Esophagus (tissue), 2 donors: ENCODE results near the gene TNXB. TPM values are rescaled to one million over a fixed set of nuclear protein-coding genes. Genes with fewer than 3 reads are reported as not detected.
"Not testable (repeated sequence)": the region's sequence is repeated elsewhere in the genome, so short reads cannot be mapped to it uniquely, and the experiment has no call there.

ENCODE experiments used
- H3K27ac ChIP-seq, 2 donors: one replicate each; pipeline ENCODE4 v1.5.1; 2013; ENCODE audit warnings: low read depth in 2 of 2, mild to moderate bottlenecking in 2 of 2, inconsistent platforms in 1 of 2, low read length in 1 of 2, moderate library complexity in 1 of 2
- H3K27me3 ChIP-seq, 2 donors: one replicate each; pipeline ENCODE4 v1.6.1; 2013; ENCODE audit warnings: low read length in 2 of 2, control low read depth in 1 of 2, mild to moderate bottlenecking in 1 of 2; ENCODE audit not compliant: insufficient read depth in 2 of 2, control insufficient read depth in 1 of 2
- H3K36me3 ChIP-seq, 2 donors: one replicate each; pipeline ENCODE4 v1.6.1; 2013; ENCODE audit warnings: low read length in 1 of 2; ENCODE audit not compliant: control insufficient read depth in 2 of 2, insufficient read depth in 2 of 2
- H3K4me1 ChIP-seq, 2 donors: one replicate each; pipeline ENCODE4 v1.6.1; 2013; ENCODE audit warnings: low read length in 1 of 2; ENCODE audit not compliant: control insufficient read depth in 2 of 2, insufficient read depth in 2 of 2
- H3K4me3 ChIP-seq, 2 donors: one replicate each; pipeline ENCODE4 v1.5.1; 2013; ENCODE audit warnings: low read length in 2 of 2, mild to moderate bottlenecking in 2 of 2, low read depth in 1 of 2, moderate library complexity in 1 of 2
- H3K9me3 ChIP-seq, 2 donors: one replicate each; pipeline ENCODE4 v1.6.1; 2013; ENCODE audit warnings: mild to moderate bottlenecking in 2 of 2, low read depth in 1 of 2, low read length in 1 of 2, moderate library complexity in 1 of 2; ENCODE audit not compliant: control insufficient read depth in 2 of 2, insufficient read depth in 1 of 2
- WGBS, 2 donors: extraction: QIAGEN DNeasy Blood & Tissue Kit; methylation state at CpG; one replicate each; pipeline ENCODE4 v1.1.7; 2013; 5-methylcytosine and 5-hydroxymethylcytosine counted together
- polyA plus RNA-seq, 2 donors: library from polyadenylated mRNA; stranded (reverse); fragments of 200-250 nt; gene quantifications; one replicate each; pipeline ENCODE4 v1.2.3, GENCODE V29; 2013
- donor health status: healthy with polysubstance abuse.
- donor health status: Bipolar disorder and iron deficiency.

The TNXB gene
- polyA plus RNA-seq, 2 donors: 14.8 to 15.5 TPM

- not testable (repeated sequence) for H3K36me3 ChIP-seq, H3K4me3 ChIP-seq, H3K27me3 ChIP-seq, H3K27ac ChIP-seq, H3K9me3 ChIP-seq
- H3K4me1 ChIP-seq: peaks cover 4 to 23% of the 10 kb centered on the region in 2 donors
- WGBS, 2 donors: 84 to 91% methylated on average over 8 to 12 of the region's 18 CpGs
These were observed 64.2 kb downstream of the TNXB start for GRCh38 chr6:32044916-32045315.

- not testable (repeated sequence) for H3K4me3 ChIP-seq, H3K27me3 ChIP-seq, H3K9me3 ChIP-seq, H3K36me3 ChIP-seq, H3K27ac ChIP-seq
- peaks cover 4 to 23% of the 10 kb centered on the region in 2 donors for H3K4me1 ChIP-seq
- 87 to 91% methylated on average over 13 to 19 of the region's 31 CpGs for WGBS, 2 donors
These were observed 65.4 kb downstream of the TNXB start for GRCh38 chr6:32043589-32044380.

DNA sequence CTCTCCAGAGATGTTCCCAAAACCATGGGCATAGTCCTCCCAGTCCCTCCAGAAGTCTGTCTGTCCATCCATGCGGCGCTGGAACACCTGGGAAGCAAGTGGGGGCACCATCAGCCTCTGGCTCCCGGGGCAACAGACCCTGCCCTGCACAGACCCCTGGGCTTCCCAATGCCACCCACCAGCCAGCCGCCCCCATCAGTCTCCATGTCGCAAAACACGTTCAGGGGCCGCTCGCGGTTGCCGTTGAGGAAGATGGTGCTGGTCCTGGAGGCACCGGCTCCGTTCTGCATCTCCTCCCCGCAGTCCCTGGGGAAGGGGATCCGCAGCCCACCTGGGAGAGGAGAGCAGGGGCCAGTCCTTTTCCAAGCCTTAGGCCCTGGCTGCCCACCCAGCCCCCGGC is 66.9 kb downstream of the TNXB start:
- not testable (repeated sequence) for H3K36me3 ChIP-seq, H3K4me3 ChIP-seq, H3K27me3 ChIP-seq, H3K27ac ChIP-seq, H3K9me3 ChIP-seq
- 95 to 96% methylated on average over 13 to 14 of the region's 15 CpGs for WGBS, 2 donors
- peaks cover 4 to 11% of the 10 kb centered on the region in 2 donors for H3K4me1 ChIP-seq

- not testable (repeated sequence) for H3K36me3 ChIP-seq, H3K9me3 ChIP-seq, H3K4me1 ChIP-seq, H3K27ac ChIP-seq, H3K27me3 ChIP-seq, H3K4me3 ChIP-seq
- 66 to 82% methylated on average over 6 of the region's 10 CpGs for WGBS, 2 donors
These were observed 67.8 kb downstream of the TNXB start for GRCh38 chr6:32041385-32041784.

GRCh38 chr6:32041050-32041321 is 68.2 kb downstream of the TNXB start:
- not testable (repeated sequence) for H3K27ac ChIP-seq, H3K4me1 ChIP-seq, H3K9me3 ChIP-seq, H3K27me3 ChIP-seq, H3K36me3 ChIP-seq, H3K4me3 ChIP-seq
- 48 to 77% methylated on average over 5 to 7 of the region's 13 CpGs for WGBS, 2 donors

GRCh38 chr6:32040299-32041049 is 68.7 kb downstream of the TNXB start:
- not testable (repeated sequence) for H3K9me3 ChIP-seq, H3K27ac ChIP-seq, H3K4me3 ChIP-seq, H3K27me3 ChIP-seq, H3K36me3 ChIP-seq, H3K4me1 ChIP-seq
- 81 to 87% methylated on average over 22 to 23 of the region's 43 CpGs for WGBS, 2 donors

- H3K27me3 ChIP-seq, H3K9me3 ChIP-seq, H3K4me1 ChIP-seq, H3K4me3 ChIP-seq, H3K36me3 ChIP-seq, H3K27ac ChIP-seq: not testable (repeated sequence)
- 73 to 79% methylated on average over 17 to 23 of the region's 24 CpGs for WGBS, 2 donors
These were observed 69.5 kb downstream of the TNXB start for GRCh38 chr6:32039321-32040274.

GRCh38 chr6:32038878-32039277 is 70.3 kb downstream of the TNXB start:
- not testable (repeated sequence) for H3K4me3 ChIP-seq, H3K27me3 ChIP-seq, H3K27ac ChIP-seq, H3K9me3 ChIP-seq, H3K36me3 ChIP-seq, H3K4me1 ChIP-seq
- 74 to 86% methylated on average over 4 of the region's 5 CpGs for WGBS, 2 donors

GRCh38 chr6:32037598-32038524 is 71.3 kb downstream of the TNXB start, which contains the start of gene CYP21A2:
CYP21A2 (plus strand) TSS chr6:32038415; CDS start chr6:32038423, 8 bp downstream.
- not testable (repeated sequence) for H3K36me3 ChIP-seq, H3K27ac ChIP-seq, H3K9me3 ChIP-seq

More at GRCh38 chr6:32037598-32038524, 71.3 kb downstream of the TNXB start, which contains the start of gene CYP21A2:
- H3K27me3 ChIP-seq, H3K4me3 ChIP-seq, H3K4me1 ChIP-seq: not testable (repeated sequence)
- WGBS, 2 donors: 65 to 76% methylated on average over 11 to 15 of the region's 19 CpGs
